Measurements from ENCODE around the gene EEF2KMT. TPM values are rescaled to one million over a fixed set of nuclear protein-coding genes. Genes with fewer than 3 reads are reported as not detected.

The EEF2KMT gene
- total and polyA plus RNA-seq, 2 of the 8 experiments (the other 6 are each of a cell fraction or from before 2014, with no cell fraction given): 35.8 to 37.0 TPM

DNA sequence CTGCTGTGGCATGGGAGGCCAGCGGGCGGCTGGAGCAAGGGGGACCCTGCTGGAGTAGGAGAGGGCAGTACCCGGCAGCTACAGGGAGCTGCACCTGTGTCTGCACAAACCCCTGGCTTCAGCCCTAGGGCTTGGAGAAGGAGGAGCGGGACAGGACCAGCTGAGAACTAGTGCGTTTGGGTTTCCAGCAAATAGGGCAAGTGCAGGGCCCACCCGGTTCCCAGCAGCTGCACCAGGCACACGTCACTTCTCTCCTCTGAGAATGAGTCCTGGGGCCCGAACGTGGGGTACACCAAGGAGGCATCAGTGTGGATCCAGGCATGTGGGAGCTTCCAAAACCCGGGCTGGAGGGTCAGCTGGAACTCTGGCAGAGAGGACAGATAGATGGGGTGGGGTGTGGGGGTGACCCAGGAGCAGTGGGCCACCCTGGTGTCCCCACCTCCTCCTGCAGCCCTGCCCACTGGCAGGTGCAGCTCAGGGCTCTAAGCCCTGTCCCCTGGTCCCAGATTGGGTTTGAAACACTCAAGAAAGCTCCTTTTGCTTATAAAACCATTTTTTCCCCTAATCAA lies 37.4 kb downstream of the EEF2KMT start:
- POLR2A ChIA-PET (ENCODE audit: partially characterized antibody): interaction anchor here (0.8 to 3.0 kb wide), 6 partner anchors 10 to 124 kb away, joined by 3 to 17 read pairs (median 4); partner anchors contain the start of gene ALG1
- Histone ChIP-seq H3K56ac (replicated peaks; ENCODE audit: insufficient read length, low read depth, low read length) (peak overlapping the region; percentile 19), H3K27ac (ENCODE audit: low read depth, low read length) (no peak overlapping the region), H4K8ac (ENCODE audit: extremely low read depth, insufficient read depth, low read length) (peak overlapping the region; percentile 63), H4K91ac (replicated peaks; ENCODE audit: insufficient read length, low read length) (peak overlapping the region; percentile 25), H4K5ac (ENCODE audit: insufficient read length, low read depth, low read length) (peak overlapping the region; percentile 18), H2BK12ac (ENCODE audit: low read depth, low read length) (peak overlapping the region; percentile 95; the same call in 1 of the 2 replicates), H3K9ac (replicated peaks in 1 of 4; ENCODE audit: extremely low read depth in 1 of 4, low read depth in 3 of 4, low read length in 3 of 4) (no peak overlapping the region; a peak in 2 of 7 replicates), H3K36me3 (ENCODE audit: control insufficient read depth in 2 of 4, insufficient read depth in 4 of 4, low read length in 3 of 4) (no peaks in the 10 kb centered on the region), H3K79me2 (ENCODE audit: control insufficient read depth in 1 of 2, insufficient read depth in 2 of 2, low read length in 2 of 2) (no peaks in the 10 kb centered on the region), H3K79me1 (ENCODE audit: low read depth, low read length) (no peaks in the 10 kb centered on the region), H3K4ac (replicated peaks; ENCODE audit: insufficient read length, low read depth, low read length) (no peak overlapping the region), H3K18ac (ENCODE audit: extremely low read depth, low read length) (peak overlapping the region; percentile 83), H3K27me3 (replicated peaks in 1 of 4; ENCODE audit: control insufficient read depth in 3 of 4, extremely low read depth in 1 of 4, insufficient read depth in 3 of 4, low read length in 3 of 4) (no peaks in the 10 kb centered on the region), H2AFZ (ENCODE audit: low read length) (no peak overlapping the region), H3K4me1 (replicated peaks in 1 of 4; ENCODE audit: control insufficient read depth in 3 of 4, insufficient read depth in 4 of 4, low read length in 3 of 4) (peaks cover 0 to 24% (median 14%) of the 10 kb centered on the region in 4 experiments; a peak in 6 of 7 replicates), H3K23ac (ENCODE audit: insufficient read length) (no peak overlapping the region), H2AK5ac (ENCODE audit: low read depth, low read length) (no peak overlapping the region), H2BK5ac (ENCODE audit: low read depth, low read length) (peak overlapping the region; percentile 81; the same call in 1 of the 2 replicates), H3K23me2 (ENCODE audit: low read depth, low read length) (no peaks in the 10 kb centered on the region; the same call in 1 of the 2 replicates), H2BK15ac (ENCODE audit: low read length) (peak overlapping the region; percentile 72; the same call in 1 of the 2 replicates), H3K14ac (ENCODE audit: insufficient read length) (no peak overlapping the region), H3K9me3 (ENCODE audit: insufficient read depth in 2 of 2, low read depth in 1 of 2, low read length in 1 of 2) (no peaks in the 10 kb centered on the region), H2BK120ac (replicated peaks; ENCODE audit: low read depth, low read length) (peak overlapping the region; percentile 21), H3K4me3 (ENCODE audit: extremely low read depth in 1 of 4, insufficient read depth in 2 of 4, low read depth in 3 of 4, low read length in 4 of 4) (no peak overlapping the region), H3K4me2 (ENCODE audit: insufficient read depth in 1 of 2, low read depth in 2 of 2, low read length in 2 of 2) (peak overlapping the region; percentile 22 to 54; a peak in 3 of 4 replicates), H2BK20ac (ENCODE audit: low read length) (peak overlapping the region; percentile 98), H4K20me1 (replicated peaks in 1 of 2; ENCODE audit: control insufficient read depth in 1 of 2, insufficient read depth in 2 of 2, low read length in 2 of 2) (no peaks in the 10 kb centered on the region)
- WGBS, 2 experiments (ENCODE audit: extremely low coverage in 1 of 2, insufficient coverage in 1 of 2, insufficient read length in 1 of 2, insufficient replicate concordance in 2 of 2, low coverage in 1 of 2, low lambda C conversion rate in 2 of 2, missing lambda C conversion rate in 1 of 2): 76% methylated on average over 10 of the region's 10 CpGs; no CpG with 5 or more reads in 1 of the 2 experiments
- FAIRE-seq (no peak), DNase-seq (ENCODE audit: low read depth in 1 of 2, low spot score in 2 of 2) (peak in 1 of 2 experiments; percentile 58)
- CTCF ChIA-PET (ENCODE audit: partially characterized antibody): interaction anchor here (0.9 to 28.8 kb wide), 6 partner anchors 17 to 192 kb away, joined by 3 to 625 read pairs (median 5); partner anchors contain the start of genes ALG1 and SEC14L5
- TF ChIP-seq POLR2AphosphoS5 (IDR thresholded peaks at IDR 0.05; ENCODE audit: low read depth, low read length): no peak
- no peak for TF ChIP-seq KDM1A (IDR thresholded peaks at IDR 0.05; ENCODE audit: borderline replicate concordance, low read length)
- TF ChIP-seq RXRA (IDR thresholded peaks at IDR 0.05; ENCODE audit: insufficient read depth, low read depth, low read length): no peak
- TF ChIP-seq JUND (IDR thresholded peaks at IDR 0.05; ENCODE audit: low read length): no peak
- no peak for TF ChIP-seq SUZ12 (IDR thresholded peaks at IDR 0.05; ENCODE audit: low read length)
- TF ChIP-seq POLR2A (IDR thresholded peaks at IDR 0.05; ENCODE audit: control extremely low read depth in 1 of 2, low read depth in 2 of 2, low read length in 2 of 2): no peak
- no peak for TF ChIP-seq MAX (IDR thresholded peaks at IDR 0.05)
- TF ChIP-seq SAP30 (IDR thresholded peaks at IDR 0.05; ENCODE audit: insufficient read depth, insufficient replicate concordance, low read length): no peak
- no peak for TF ChIP-seq RBBP5 (IDR thresholded peaks at IDR 0.05; ENCODE audit: borderline replicate concordance, low read depth, low read length)
- no peak for TF ChIP-seq MAFK (IDR thresholded peaks at IDR 0.05; ENCODE audit: low read depth, low read length)
- TF ChIP-seq HDAC2 (IDR thresholded peaks at IDR 0.05; ENCODE audit: borderline replicate concordance in 1 of 2, low read depth in 2 of 2, low read length in 2 of 2): no peak
- no peak for TF ChIP-seq BRCA1 (IDR thresholded peaks at IDR 0.05; ENCODE audit: low read depth, low read length)

Measured in H1 (cell line).